ENCODE measurements around the gene OTOP1.
"Not testable (repeated sequence)": the region's sequence is repeated elsewhere in the genome, so short reads cannot be mapped to it uniquely, and the experiment has no call there.

OTOP1 gene

DNA sequence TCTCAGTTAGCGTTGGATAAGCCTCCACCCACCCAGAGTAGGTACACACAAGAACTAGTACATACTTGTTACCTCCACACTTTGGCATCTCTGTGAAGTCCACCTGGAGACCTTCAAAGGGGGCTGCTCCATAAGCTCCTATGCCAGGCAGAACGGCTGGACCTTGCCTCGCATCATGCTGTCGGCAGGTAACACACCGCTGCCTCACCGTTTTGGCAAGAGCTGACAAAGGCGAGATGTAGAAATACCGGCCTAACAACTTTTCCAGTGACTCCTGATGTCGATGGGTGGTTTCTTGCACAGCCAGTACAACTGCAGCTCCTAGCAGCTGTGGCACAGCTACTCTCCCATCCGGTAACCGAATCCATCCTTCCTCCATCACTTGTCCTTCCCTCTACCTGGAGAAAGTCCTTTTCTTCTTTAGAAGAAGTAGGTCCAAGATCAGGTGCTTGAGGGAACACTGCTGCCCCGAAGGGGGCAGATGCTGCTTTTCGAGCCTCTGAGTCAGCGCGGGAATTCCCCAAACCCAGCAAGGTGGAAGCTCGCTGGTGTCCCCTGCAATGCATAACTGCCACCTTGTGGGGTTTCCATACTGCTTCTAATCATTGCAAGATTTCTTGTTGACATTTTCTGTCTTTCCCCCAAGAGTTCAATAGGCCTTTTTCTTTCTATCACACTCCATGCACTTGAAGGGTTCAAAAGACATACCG, 65.6 kb downstream of the OTOP1 start:
- DNase-seq, result not testable (repeated sequence)

DNA sequence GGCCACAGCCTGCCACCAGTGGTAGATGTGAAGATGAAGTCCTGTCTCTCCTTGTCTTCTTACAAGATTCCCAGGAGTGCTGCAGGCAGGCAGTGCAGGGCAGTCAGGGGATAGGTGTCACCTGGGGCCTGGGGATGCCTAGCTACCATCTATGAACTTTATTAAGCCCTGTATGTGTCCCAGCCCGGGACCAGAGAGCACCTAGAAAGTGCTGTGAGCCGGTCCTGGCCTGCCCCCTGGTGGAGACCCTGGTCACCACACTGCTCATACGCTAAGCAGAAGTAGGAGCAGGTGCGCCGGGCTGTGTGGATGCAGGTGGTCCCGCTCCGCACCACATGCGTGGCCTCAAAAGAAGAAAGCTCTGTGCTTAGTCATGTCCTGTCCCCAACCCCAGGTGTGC, 81.1 kb downstream of the OTOP1 start:
- peak; percentile 7 to 44 (median 23) for DNase-seq

DNA sequence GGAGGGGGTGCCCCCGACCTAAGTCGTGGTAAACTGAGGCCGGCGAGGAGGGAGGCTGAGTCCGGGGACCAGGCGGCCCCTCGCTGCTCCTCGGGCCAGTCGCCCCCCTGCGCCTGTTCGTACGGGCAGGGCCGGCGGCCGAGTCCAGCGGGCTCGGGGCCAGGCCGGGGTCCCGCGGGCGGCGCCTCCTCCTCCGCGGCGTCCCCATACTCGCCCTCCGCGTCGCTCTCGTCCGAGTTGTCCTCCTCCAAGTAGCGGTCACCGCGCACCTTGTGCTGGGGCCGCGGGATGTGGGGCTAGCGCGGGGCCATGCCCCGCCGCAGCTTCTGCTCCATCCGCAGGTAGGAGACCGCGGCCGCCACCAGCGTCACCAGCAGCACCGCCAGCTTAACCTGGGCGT, 83.4 kb downstream of the OTOP1 start:
- not testable (repeated sequence) for DNase-seq

DNA sequence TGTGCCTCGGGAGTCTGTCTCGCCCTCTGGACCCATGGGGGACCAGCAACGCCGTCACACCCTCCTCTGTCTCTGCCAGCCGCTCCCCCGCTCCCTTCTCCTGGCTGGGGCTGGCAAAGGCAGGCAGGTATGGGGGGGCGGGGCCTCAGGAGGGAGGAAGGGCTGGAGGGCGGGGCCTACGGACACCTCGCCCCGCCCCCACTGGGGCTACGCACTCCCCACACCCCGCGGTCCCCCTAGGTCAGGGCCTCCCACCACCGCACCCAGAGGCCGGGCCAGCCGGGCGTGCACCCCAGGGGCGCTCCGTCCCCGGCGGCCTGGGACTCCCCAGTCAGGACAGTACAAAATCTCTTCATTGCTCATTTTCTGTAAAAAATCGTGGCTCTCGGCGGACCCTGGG, 84.0 kb downstream of the OTOP1 start:
- not testable (repeated sequence) for DNase-seq

DNA sequence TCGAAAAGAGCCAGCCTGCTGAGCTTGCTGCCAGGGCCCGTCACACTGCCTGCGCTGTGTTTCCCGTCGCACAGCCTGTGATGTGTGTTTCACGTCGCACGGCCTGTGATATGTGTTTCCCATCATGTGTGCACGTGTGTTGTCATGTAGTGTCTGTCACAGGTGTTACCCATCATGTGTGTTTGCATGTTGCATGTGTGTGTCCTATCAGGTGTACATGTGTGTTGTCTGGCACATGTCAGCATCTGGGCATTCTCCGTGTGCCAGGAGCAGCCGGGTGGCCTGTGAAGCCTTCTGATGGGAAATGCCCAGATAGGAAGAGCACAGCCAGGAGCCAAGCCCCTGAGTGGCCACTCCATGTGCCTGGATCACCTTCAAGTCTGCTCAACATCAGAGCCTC, 85.5 kb downstream of the OTOP1 start:
- not testable (repeated sequence) for DNase-seq
